Duodenal mucosa (tissue), 2 donors: ENCODE measurements around the gene PAGR1.
"Not testable (repeated sequence)": the region's sequence is repeated elsewhere in the genome, so short reads cannot be mapped to it uniquely, and the experiment has no call there.

Experiments used
- H3K27ac ChIP-seq: one replicate; pipeline ENCODE4 v1.7.0; 2013; ENCODE audit warnings: low read depth, low read length
- H3K27me3 ChIP-seq, 2 donors: one replicate each; pipeline ENCODE4 v1.7.0; 2013; ENCODE audit warnings: low read length in 2 of 2, control low read depth in 1 of 2; ENCODE audit not compliant: insufficient read depth in 2 of 2, control insufficient read depth in 1 of 2
- H3K36me3 ChIP-seq, 2 donors: one replicate each; pipeline ENCODE4 v1.7.0; 2013; ENCODE audit warnings: low read length in 2 of 2, control low read depth in 1 of 2; ENCODE audit not compliant: insufficient read depth in 2 of 2, control insufficient read depth in 1 of 2
- H3K4me1 ChIP-seq, 2 donors: one replicate each; pipeline ENCODE4 v1.7.0; 2013; ENCODE audit warnings: low read length in 2 of 2, control low read depth in 1 of 2; ENCODE audit not compliant: insufficient read depth in 2 of 2, control insufficient read depth in 1 of 2
- H3K4me3 ChIP-seq, 2 donors: one replicate each; pipeline ENCODE4 v1.7.0; 2013; ENCODE audit warnings: low read length in 2 of 2, low read depth in 1 of 2
- H3K9ac ChIP-seq, 2 donors: one replicate each; pipeline ENCODE4 v1.7.0; 2013; ENCODE audit warnings: low read length in 2 of 2, low read depth in 1 of 2
- H3K9me3 ChIP-seq, 2 donors: one replicate each; pipeline ENCODE4 v1.7.0; 2013; ENCODE audit warnings: low read length in 2 of 2, control low read depth in 1 of 2; ENCODE audit not compliant: control insufficient read depth in 1 of 2

Gene PAGR1

GRCh38 chr16:29779474-29779873 is 36.5 kb upstream of the PAGR1 start:
- H3K9ac ChIP-seq, result no peak overlapping the region
- no peak overlapping the region for H3K27ac ChIP-seq
- H3K4me1 ChIP-seq, result peaks cover 0 to 8% of the 10 kb centered on the region in 2 donors
- peak overlapping the region in 1 of 2 donors; percentile 10 for H3K4me3 ChIP-seq
- no peaks in the 10 kb centered on the region for H3K27me3 ChIP-seq
- H3K36me3 ChIP-seq, result peaks cover 0 to 13% of the 10 kb centered on the region in 2 donors
- no peaks in the 10 kb centered on the region for H3K9me3 ChIP-seq

- H3K4me3 ChIP-seq, H3K9me3 ChIP-seq, H3K4me1 ChIP-seq, H3K9ac ChIP-seq, H3K27me3 ChIP-seq, H3K27ac ChIP-seq: not testable (repeated sequence)
- H3K36me3 ChIP-seq, result peaks cover 0 to 13% of the 10 kb centered on the region in 2 donors
Measured at GRCh38 chr16:29783094-29783953, 32.6 kb upstream of the PAGR1 start.

GRCh38 chr16:29784157-29784556 is 31.8 kb upstream of the PAGR1 start:
- H3K4me1 ChIP-seq, result no peaks in the 10 kb centered on the region
- no peak overlapping the region for H3K4me3 ChIP-seq
- H3K27ac ChIP-seq, result no peak overlapping the region
- H3K9me3 ChIP-seq, result no peaks in the 10 kb centered on the region
- peaks cover 0 to 13% of the 10 kb centered on the region in 2 donors for H3K36me3 ChIP-seq
- H3K9ac ChIP-seq, result no peak overlapping the region
- no peaks in the 10 kb centered on the region for H3K27me3 ChIP-seq

- no peaks in the 10 kb centered on the region for H3K9me3 ChIP-seq
- peaks cover 0 to 9% of the 10 kb centered on the region in 2 donors for H3K36me3 ChIP-seq
- H3K4me3 ChIP-seq, result peak overlapping the region; percentile 4 to 40
- no peak overlapping the region for H3K9ac ChIP-seq
- H3K4me1 ChIP-seq, result peaks cover 3 to 5% of the 10 kb centered on the region in 2 donors
- H3K27ac ChIP-seq, result no peak overlapping the region
- H3K27me3 ChIP-seq, result no peaks in the 10 kb centered on the region
Measured at GRCh38 chr16:29784901-29785500, 31.0 kb upstream of the PAGR1 start.

GRCh38 chr16:29787155-29787554 is 28.8 kb upstream of the PAGR1 start:
- H3K9ac ChIP-seq, H3K4me3 ChIP-seq, H3K27me3 ChIP-seq, H3K27ac ChIP-seq, H3K9me3 ChIP-seq, H3K36me3 ChIP-seq: not testable (repeated sequence)
- peaks cover 16 to 23% of the 10 kb centered on the region in 2 donors for H3K4me1 ChIP-seq

- H3K36me3 ChIP-seq, result no peaks in the 10 kb centered on the region
- peak overlapping the region; percentile 76 for H3K27ac ChIP-seq
- peaks cover 24 to 29% of the 10 kb centered on the region in 2 donors for H3K4me1 ChIP-seq
- peak overlapping the region; percentile 81 to 96 for H3K4me3 ChIP-seq
- H3K9ac ChIP-seq, result peak overlapping the region; percentile 73 to 74
- H3K27me3 ChIP-seq, result no peaks in the 10 kb centered on the region
- H3K9me3 ChIP-seq, result no peaks in the 10 kb centered on the region
Measured at GRCh38 chr16:29789775-29790182, 26.2 kb upstream of the PAGR1 start.

- H3K4me1 ChIP-seq, result peaks cover 28 to 29% of the 10 kb centered on the region in 2 donors
- H3K9ac ChIP-seq, result peak within 1 kb of the TSS; percentile 74 to 81
- H3K9me3 ChIP-seq, result no peaks in the 10 kb centered on the region
- peak within 1 kb of the TSS; percentile 81 to 97 for H3K4me3 ChIP-seq
- peak within 1 kb of the TSS; percentile 76 for H3K27ac ChIP-seq
- H3K27me3 ChIP-seq, result no peaks in the 10 kb centered on the region
- no peaks in the 10 kb centered on the region for H3K36me3 ChIP-seq
Measured at GRCh38 chr16:29790183-29790948, 25.6 kb upstream of the PAGR1 start, which contains the start of gene KIF22. Gene KIF22 (plus strand): TSS chr16:29790751. CDS start chr16:29790760, 9 bp downstream.

- no peaks in the 10 kb centered on the region for H3K36me3 ChIP-seq
- H3K4me3 ChIP-seq, result peak overlapping the region; percentile 80 to 97
- no peaks in the 10 kb centered on the region for H3K9me3 ChIP-seq
- peak overlapping the region; percentile 69 to 81 for H3K9ac ChIP-seq
- H3K27me3 ChIP-seq, result no peaks in the 10 kb centered on the region
- peaks cover 28 to 29% of the 10 kb centered on the region in 2 donors for H3K4me1 ChIP-seq
- H3K27ac ChIP-seq, result no peak overlapping the region
Measured at GRCh38 chr16:29790949-29791844, 24.8 kb upstream of the PAGR1 start.
